HepG2 (cell line): ENCODE results near the gene RPRD2. TPM values are rescaled to one million over a fixed set of nuclear protein-coding genes. Genes with fewer than 3 reads are reported as not detected.

Experiments used
- ATAC-seq: fragments of 200-7000 bp; cut with Tn5 transposase; 3 replicates; pipeline ENCODE4 v1.9.1; 2020; ENCODE audit warnings: mild to moderate bottlenecking, moderate library complexity
- BruUV-seq: library from RNA; stranded (reverse); fragments of 400-500 nt; replicated peaks from 2 replicates; lab custom pipeline; 2021; lab: Mats Ljungman, UMichigan
- CTCF ChIA-PET: fragments of 300-600 bp; formaldehyde crosslinking; extraction: SDS; loops from one replicate; lab custom pipeline; 2021; ENCODE audit warnings: low total read pairs, inconsistent platforms, low intra/inter-chr PET ratio; lab: Yijun Ruan, JAX
- POLR2A ChIA-PET: fragments of 350-600 bp; sonication (Branson Sonifier 250); formaldehyde crosslinking; loops from one replicate; lab custom pipeline; 2020; ENCODE audit warnings: antibody characterized with exemption, inconsistent platforms; lab: Yijun Ruan, JAX
- DNase-seq: peaks from one replicate; pipeline ENCODE4 v3.0.0-alpha.2; 2015; ENCODE audit warnings: low spot score
- FAIRE-seq: peaks from 3 replicates; lab custom pipeline; 2011; peaks lifted over from hg19 to GRCh38; lab: Jason Lieb, UNC
- H2AFZ ChIP-seq: one replicate; pipeline ENCODE4 v1.6.1; 2011; ENCODE audit warnings: low read length, inconsistent platforms
- H3K27ac ChIP-seq: fragments of 300-600 bp; 3 replicates; pipeline ENCODE4 v1.8.0; 2011; ENCODE audit warnings: mixed run types, mild to moderate bottlenecking, mixed read lengths, low read length, inconsistent platforms; ENCODE audit not compliant: insufficient read depth; ENCODE audit errors: extremely low read length
- H3K27me3 ChIP-seq, 2 experiments: fragments of 200-600 bp in 1 of 2; 2 replicates in 1 of 2; 3 replicates in 1 of 2; pipeline versions ENCODE4 v1.6.0 to v1.8.0; 2011; ENCODE audit warnings: low read length in 2 of 2, mild to moderate bottlenecking in 2 of 2, moderate library complexity in 2 of 2, inconsistent platforms in 1 of 2; ENCODE audit not compliant: insufficient read depth in 2 of 2, control insufficient read depth in 1 of 2
- H3K36me3 ChIP-seq, 2 experiments: fragments of 200-600 bp in 1 of 2; replicated peaks in 1 of 2; 2 replicates in 1 of 2; 3 replicates in 1 of 2; pipeline versions ENCODE4 v1.5.1 to v1.8.0; 2011; ENCODE audit warnings: low read length in 2 of 2, inconsistent platforms in 1 of 2; ENCODE audit not compliant: insufficient read depth in 2 of 2, control insufficient read depth in 1 of 2
- H3K4me1 ChIP-seq: 2 replicates; pipeline ENCODE4 v1.5.1; 2012; ENCODE audit warnings: low read length, inconsistent platforms; ENCODE audit not compliant: insufficient read depth
- H3K4me2 ChIP-seq: 2 replicates; pipeline ENCODE4 v1.6.0; 2011; ENCODE audit warnings: low read depth, low read length, inconsistent platforms
- H3K4me3 ChIP-seq, 3 experiments: fragments of 200-600 bp in 1 of 3; sonication (generic), shearing (Covaris generic) in 1 of 3; replicated peaks in 1 of 3; 2 replicates each; pipeline ENCODE4 v1.5.1; 2011 to 2016; ENCODE audit warnings: low read length in 3 of 3, inconsistent platforms in 2 of 3, low read depth in 2 of 3, mild to moderate bottlenecking in 2 of 3, control low read depth in 1 of 3, mixed read lengths in 1 of 3; ENCODE audit not compliant: insufficient read depth in 1 of 3
- H3K79me2 ChIP-seq: one replicate; pipeline ENCODE4 v1.6.1; 2011; ENCODE audit warnings: low read length, inconsistent platforms; ENCODE audit not compliant: insufficient read depth
- H3K9ac ChIP-seq: 2 replicates; pipeline ENCODE4 v1.6.0; 2011; ENCODE audit warnings: mild to moderate bottlenecking, low read depth, low read length, inconsistent platforms; ENCODE audit not compliant: insufficient read depth
- H3K9me3 ChIP-seq: 2 replicates; pipeline ENCODE4 v1.5.1; 2012; ENCODE audit warnings: mild to moderate bottlenecking, low read length
- H4K20me1 ChIP-seq: 2 replicates; pipeline ENCODE4 v1.6.0; 2011; ENCODE audit warnings: inconsistent platforms, mild to moderate bottlenecking, low read length, moderate library complexity; ENCODE audit not compliant: insufficient read depth
- CSRNP1 ChIP-seq: sonication (generic); formaldehyde crosslinking; IDR thresholded peaks from 2 replicates; pipeline ENCODE4 v1.8.1; 2023; ENCODE audit warnings: mild to moderate bottlenecking, missing genetic modification reagents
- DR1 ChIP-seq: sonication (generic); formaldehyde crosslinking; IDR thresholded peaks from 2 replicates; pipeline ENCODE4 v1.8.0; 2021; ENCODE audit warnings: mild to moderate bottlenecking, missing genetic modification reagents, inconsistent platforms
- HNRNPH1 ChIP-seq: fragments of 200-400 bp; formaldehyde crosslinking; optimal IDR thresholded peaks from 2 replicates; pipeline ENCODE3; 2017; ENCODE audit warnings: mild to moderate bottlenecking, low read depth, low read length
- MAF1 ChIP-seq: sonication (generic); formaldehyde crosslinking; IDR thresholded peaks from 2 replicates; pipeline ENCODE4 v1.5.0; 2020; ENCODE audit warnings: missing genetic modification reagents, borderline replicate concordance
- MAFG ChIP-seq: sonication (generic); formaldehyde crosslinking; IDR thresholded peaks from 2 replicates; pipeline ENCODE4 v1.5.1; 2020; ENCODE audit warnings: mild to moderate bottlenecking, missing genetic modification reagents
- PAF1 ChIP-seq: IDR thresholded peaks from 2 replicates; pipeline ENCODE4 v1.6.1; 2016; ENCODE audit warnings: missing genetic modification reagents, missing compliant biosample characterization
- PBX2 ChIP-seq: IDR thresholded peaks from 2 replicates; pipeline ENCODE4 v1.6.1; 2016; ENCODE audit warnings: control low read depth
- RAD51 ChIP-seq: fragments of 450-650 bp; IDR thresholded peaks from 2 replicates; pipeline ENCODE4 v1.6.1; 2016; ENCODE audit warnings: borderline replicate concordance
- RNF219 ChIP-seq: sonication (generic); formaldehyde crosslinking; IDR thresholded peaks from 2 replicates; pipeline ENCODE4 v1.5.0; 2020; ENCODE audit warnings: mild to moderate bottlenecking, missing genetic modification reagents
- SMARCE1 ChIP-seq: fragments of 450-650 bp; IDR thresholded peaks from 2 replicates; pipeline ENCODE4 v1.6.1; 2017; ENCODE audit warnings: borderline replicate concordance
- STAT6 ChIP-seq: sonication (generic); formaldehyde crosslinking; IDR thresholded peaks from 2 replicates; pipeline ENCODE4 v1.4.0; 2020; ENCODE audit warnings: missing genetic modification reagents, mild to moderate bottlenecking, borderline replicate concordance
- TEAD3 ChIP-seq: optimal IDR thresholded peaks from 2 replicates; pipeline ENCODE3; 2016; ENCODE audit warnings: borderline replicate concordance
- TMF1 ChIP-seq: sonication (generic); formaldehyde crosslinking; IDR thresholded peaks from 2 replicates; pipeline ENCODE4 v1.8.1; 2022; ENCODE audit warnings: low read depth, missing genetic modification reagents
- TOPORS ChIP-seq: sonication (generic); formaldehyde crosslinking; IDR thresholded peaks from 2 replicates; pipeline ENCODE4 v1.8.0; 2023; ENCODE audit warnings: mild to moderate bottlenecking, missing genetic modification reagents
- ZFP36L2 ChIP-seq: sonication (generic); formaldehyde crosslinking; IDR thresholded peaks from 2 replicates; pipeline ENCODE4 v1.4.0; 2020; ENCODE audit warnings: missing genetic modification reagents
- ZNF138 ChIP-seq: sonication (generic); formaldehyde crosslinking; IDR thresholded peaks from 2 replicates; pipeline ENCODE4 v1.5.0; 2020; ENCODE audit warnings: mild to moderate bottlenecking, low read depth, missing genetic modification reagents
- ZNF230 ChIP-seq: sonication (generic); formaldehyde crosslinking; IDR thresholded peaks from 2 replicates; pipeline ENCODE4 v1.4.0; 2020; ENCODE audit warnings: mild to moderate bottlenecking, missing genetic modification reagents
- ZNF234 ChIP-seq: sonication (generic); formaldehyde crosslinking; conservative IDR thresholded peaks from 2 replicates; pipeline ENCODE4 v1.5.1; 2020; ENCODE audit warnings: mild to moderate bottlenecking, missing genetic modification reagents
- ZNF264 ChIP-seq: sonication (generic); formaldehyde crosslinking; IDR thresholded peaks from 2 replicates; pipeline ENCODE4 v1.4.0; 2020; ENCODE audit warnings: missing genetic modification reagents
- WGBS: methylation state at CpG from one replicate; pipeline ENCODE4 v1.1.6; 2017; ENCODE audit warnings: low lambda C conversion rate; 5-methylcytosine and 5-hydroxymethylcytosine counted together
- in situ Hi-C: cut with HindIII; loops from 2 replicates; pipeline ENCODE4 v1.10.0; 2017; ENCODE audit warnings: low pct_unique_long_range_greater_than_20kb; ENCODE audit not compliant: extremely low pct_ligation_motif_present
- intact Hi-C: fragments of 100-400 bp; cut with micrococcal nuclease; formaldehyde crosslinking; loops from one replicate; pipeline ENCODE4 v1.10.0; 2022; ENCODE audit not compliant: unreplicated experiment
- polyA plus RNA-seq, 8 experiments: library from polyadenylated mRNA; depleted of rRNA in 3 of 8; stranded (reverse) in 7 of 8; unstranded in 1 of 8; fragments of >200 nt; fragmentation: Illumina TruSeq in 4 of 8; extraction: Trizol in 4 of 8; gene quantifications; 2 replicates each; pipeline versions ENCODE4 v1.2.1 to v1.2.3, GENCODE V29; 2011 to 2016; ENCODE audit warnings: low read depth in 4 of 8, missing spikeins in 1 of 8, mixed read lengths in 1 of 8; ENCODE audit not compliant: insufficient read depth in 1 of 8
- total RNA-seq, 5 experiments: library from RNA; depleted of rRNA; stranded (reverse); fragments of >200 nt; fragmentation: Illumina TruSeq; extraction: Trizol; gene quantifications; 2 replicates each; pipeline ENCODE4 v1.2.3, GENCODE V29; 2016; ENCODE audit warnings: low read depth in 1 of 5

RPRD2 gene
- total and polyA plus RNA-seq, 2 of the 13 experiments (the other 11 are each of a cell fraction or from before 2014, with no cell fraction given), result 8.0 to 8.9 TPM

- Histone ChIP-seq H3K4me3 (no peak overlapping the region), H3K4me2 (no peak overlapping the region), H3K4me1 (peaks cover 21% of the 10 kb centered on the region), H3K9ac (no peak overlapping the region), H3K36me3 (no peaks in the 10 kb centered on the region), H3K9me3 (no peaks in the 10 kb centered on the region), H3K79me2 (no peaks in the 10 kb centered on the region), H4K20me1 (no peaks in the 10 kb centered on the region), H3K27ac (no peak overlapping the region), H2AFZ (no peak overlapping the region), H3K27me3 (no peaks in the 10 kb centered on the region)
- intact Hi-C loops, result no loop called here
- ChIA-PET CTCF (no interaction called here), POLR2A (interaction anchor here (2.3 kb wide), 1 partner anchor 10 kb away, joined by 6 read pairs; the partner anchor contains the start of gene FALEC)
- 69% methylated on average over 3 of the region's 3 CpGs for WGBS
- TF ChIP-seq ZNF230 (no peak), ZNF264 (no peak), ZNF138 (CRISPR knock-in tag) (no peak), TMF1 (no peak), RNF219 (CRISPR knock-in tag) (no peak), DR1 (CRISPR knock-in tag) (no peak), ZNF234 (no peak), SMARCE1 (no peak), PBX2 (CRISPR knock-in tag) (no peak), STAT6 (CRISPR knock-in tag) (no peak), ZFP36L2 (no peak), MAFG (CRISPR knock-in tag) (no peak), TOPORS (CRISPR knock-in tag) (no peak), PAF1 (no peak), MAF1 (CRISPR knock-in tag) (no peak), TEAD3 (no peak), HNRNPH1 (no peak), RAD51 (no peak), CSRNP1 (CRISPR knock-in tag) (no peak)
- ATAC-seq, result no peak
- no peak for FAIRE-seq
- DNase-seq, result no peak
- in situ Hi-C loops, result no loop called here
- BruUV-seq, result no TSS peak
These were observed 161.4 kb downstream of the RPRD2 start for GRCh38 chr1:150525348-150525747.
